ENCODE data around the gene FOXP1.
A peak's percentile ranks its signal among the peaks of the same experiment; 100 is the strongest.

Gene FOXP1

GRCh38 chr3:71583566-71584393, at the start of gene FOXP1:
TSS of gene FOXP1 (minus strand) at chr3:71583728. CDS start at chr3:71198381, 385,347 bp downstream.
- H3K36me3 Mint-ChIP-seq = no peaks in the 10 kb centered on the region
- H3K4me1 Mint-ChIP-seq = peaks cover 53% of the 10 kb centered on the region
- H3K4me3 Mint-ChIP-seq = peak within 1 kb of the TSS; percentile 91
- H3K27me3 Mint-ChIP-seq = peaks cover 11% of the 10 kb centered on the region
- peak; percentile 71 for ATAC-seq
- H3K27ac Mint-ChIP-seq = peak within 1 kb of the TSS; percentile 95
- no peaks in the 10 kb centered on the region for H3K9me3 Mint-ChIP-seq

- peak overlapping the region; percentile 26 for H3K27ac Mint-ChIP-seq
- peaks cover 18% of the 10 kb centered on the region for H3K27me3 Mint-ChIP-seq
- no peaks in the 10 kb centered on the region for H3K36me3 Mint-ChIP-seq
- peak; percentile 78 for ATAC-seq
- no peak overlapping the region for H3K4me3 Mint-ChIP-seq
- H3K4me1 Mint-ChIP-seq = peaks cover 12% of the 10 kb centered on the region
- peaks cover 8% of the 10 kb centered on the region for H3K9me3 Mint-ChIP-seq
Measured at GRCh38 chr3:71629711-71630110, 46.2 kb upstream of the FOXP1 start.

GRCh38 chr3:71629289-71629688, 45.8 kb upstream of the FOXP1 start:
- ATAC-seq = no peak
- Mint-ChIP-seq H3K36me3 (no peaks in the 10 kb centered on the region), H3K4me1 (peaks cover 12% of the 10 kb centered on the region), H3K9me3 (peaks cover 8% of the 10 kb centered on the region), H3K4me3 (no peak overlapping the region), H3K27me3 (peaks cover 18% of the 10 kb centered on the region), H3K27ac (peak overlapping the region; percentile 26)

- no peaks in the 10 kb centered on the region for H3K36me3 Mint-ChIP-seq
- peaks cover 12% of the 10 kb centered on the region for H3K4me1 Mint-ChIP-seq
- H3K4me3 Mint-ChIP-seq = no peak overlapping the region
- peaks cover 18% of the 10 kb centered on the region for H3K27me3 Mint-ChIP-seq
- peaks cover 8% of the 10 kb centered on the region for H3K9me3 Mint-ChIP-seq
- ATAC-seq = no peak
- H3K27ac Mint-ChIP-seq = no peak overlapping the region
Measured at GRCh38 chr3:71628522-71628921, 45.0 kb upstream of the FOXP1 start.

- Mint-ChIP-seq H3K36me3 (no peaks in the 10 kb centered on the region), H3K4me1 (peaks cover 12% of the 10 kb centered on the region), H3K27me3 (peaks cover 26% of the 10 kb centered on the region), H3K9me3 (peaks cover 8% of the 10 kb centered on the region), H3K4me3 (no peak overlapping the region), H3K27ac (no peak overlapping the region)
- no peak for ATAC-seq
Measured at GRCh38 chr3:71625676-71626075, 42.1 kb upstream of the FOXP1 start.

- H3K4me3 Mint-ChIP-seq = no peak overlapping the region
- peaks cover 32% of the 10 kb centered on the region for H3K27me3 Mint-ChIP-seq
- H3K27ac Mint-ChIP-seq = no peak overlapping the region
- H3K36me3 Mint-ChIP-seq = peaks cover 5% of the 10 kb centered on the region
- no peak for ATAC-seq
- no peaks in the 10 kb centered on the region for H3K4me1 Mint-ChIP-seq
- peaks cover 8% of the 10 kb centered on the region for H3K9me3 Mint-ChIP-seq
Measured at GRCh38 chr3:71621825-71622537, 38.5 kb upstream of the FOXP1 start.

GRCh38 chr3:71618538-71618937, 35.0 kb upstream of the FOXP1 start:
- H3K27me3 Mint-ChIP-seq = peaks cover 19% of the 10 kb centered on the region
- no peak overlapping the region for H3K4me3 Mint-ChIP-seq
- H3K36me3 Mint-ChIP-seq = peaks cover 5% of the 10 kb centered on the region
- H3K9me3 Mint-ChIP-seq = no peaks in the 10 kb centered on the region
- H3K27ac Mint-ChIP-seq = no peak overlapping the region
- peaks cover 6% of the 10 kb centered on the region for H3K4me1 Mint-ChIP-seq
- no peak for ATAC-seq

- ATAC-seq = peak; percentile 41
- Mint-ChIP-seq H3K27ac (no peak overlapping the region), H3K4me1 (peaks cover 6% of the 10 kb centered on the region), H3K4me3 (no peak overlapping the region), H3K9me3 (no peaks in the 10 kb centered on the region), H3K36me3 (peaks cover 5% of the 10 kb centered on the region), H3K27me3 (peaks cover 19% of the 10 kb centered on the region)
Measured at GRCh38 chr3:71616571-71617021, 33.1 kb upstream of the FOXP1 start.

- peaks cover 6% of the 10 kb centered on the region for H3K4me1 Mint-ChIP-seq
- no peak for ATAC-seq
- no peak overlapping the region for H3K27ac Mint-ChIP-seq
- no peaks in the 10 kb centered on the region for H3K9me3 Mint-ChIP-seq
- H3K36me3 Mint-ChIP-seq = peaks cover 1% of the 10 kb centered on the region
- H3K4me3 Mint-ChIP-seq = no peak overlapping the region
- H3K27me3 Mint-ChIP-seq = peaks cover 3% of the 10 kb centered on the region
Measured at GRCh38 chr3:71614869-71615268, 31.3 kb upstream of the FOXP1 start.

- no peak for ATAC-seq
- H3K36me3 Mint-ChIP-seq = no peaks in the 10 kb centered on the region
- no peak overlapping the region for H3K4me3 Mint-ChIP-seq
- peaks cover 6% of the 10 kb centered on the region for H3K4me1 Mint-ChIP-seq
- no peak overlapping the region for H3K27ac Mint-ChIP-seq
- H3K9me3 Mint-ChIP-seq = no peaks in the 10 kb centered on the region
- no peaks in the 10 kb centered on the region for H3K27me3 Mint-ChIP-seq
Measured at GRCh38 chr3:71614426-71614825, 30.9 kb upstream of the FOXP1 start.

GRCh38 chr3:71611099-71611498, 27.6 kb upstream of the FOXP1 start:
- H3K4me1 Mint-ChIP-seq = no peaks in the 10 kb centered on the region
- H3K9me3 Mint-ChIP-seq = peaks cover 4% of the 10 kb centered on the region
- no peak for ATAC-seq
- no peaks in the 10 kb centered on the region for H3K36me3 Mint-ChIP-seq
- no peak overlapping the region for H3K27ac Mint-ChIP-seq
- H3K27me3 Mint-ChIP-seq = no peaks in the 10 kb centered on the region
- no peak overlapping the region for H3K4me3 Mint-ChIP-seq

- no peak for ATAC-seq
- no peak overlapping the region for H3K27ac Mint-ChIP-seq
- H3K9me3 Mint-ChIP-seq = peaks cover 4% of the 10 kb centered on the region
- no peaks in the 10 kb centered on the region for H3K4me1 Mint-ChIP-seq
- H3K4me3 Mint-ChIP-seq = no peak overlapping the region
- no peaks in the 10 kb centered on the region for H3K36me3 Mint-ChIP-seq
- peaks cover 1% of the 10 kb centered on the region for H3K27me3 Mint-ChIP-seq
Measured at GRCh38 chr3:71607364-71607763, 23.8 kb upstream of the FOXP1 start.

- peaks cover 4% of the 10 kb centered on the region for H3K9me3 Mint-ChIP-seq
- no peaks in the 10 kb centered on the region for H3K4me1 Mint-ChIP-seq
- no peaks in the 10 kb centered on the region for H3K36me3 Mint-ChIP-seq
- H3K27ac Mint-ChIP-seq = no peak overlapping the region
- H3K4me3 Mint-ChIP-seq = no peak overlapping the region
- H3K27me3 Mint-ChIP-seq = peaks cover 8% of the 10 kb centered on the region
- no peak for ATAC-seq
Measured at GRCh38 chr3:71606582-71606981, 23.1 kb upstream of the FOXP1 start.

GRCh38 chr3:71602256-71602655, 18.7 kb upstream of the FOXP1 start:
- Mint-ChIP-seq H3K9me3 (peaks cover 4% of the 10 kb centered on the region), H3K27ac (no peak overlapping the region), H3K4me1 (no peaks in the 10 kb centered on the region), H3K4me3 (no peak overlapping the region), H3K36me3 (no peaks in the 10 kb centered on the region), H3K27me3 (peaks cover 29% of the 10 kb centered on the region)
- ATAC-seq = no peak

- Mint-ChIP-seq H3K4me3 (no peak overlapping the region), H3K27ac (no peak overlapping the region), H3K4me1 (no peaks in the 10 kb centered on the region), H3K9me3 (peaks cover 4% of the 10 kb centered on the region), H3K36me3 (no peaks in the 10 kb centered on the region), H3K27me3 (peaks cover 29% of the 10 kb centered on the region)
- no peak for ATAC-seq
Measured at GRCh38 chr3:71601811-71602210, 18.3 kb upstream of the FOXP1 start.

All from stimulated activated memory B cell treated with anti-CD40 and anti-IgM and Interleukin-4, amounts not matched to agents 10 μg/mL and 1 μg/mL and 100 μg/mL, for 72 hours (primary cell).